ENCODE data around the gene YY1.

YY1 gene

DNA sequence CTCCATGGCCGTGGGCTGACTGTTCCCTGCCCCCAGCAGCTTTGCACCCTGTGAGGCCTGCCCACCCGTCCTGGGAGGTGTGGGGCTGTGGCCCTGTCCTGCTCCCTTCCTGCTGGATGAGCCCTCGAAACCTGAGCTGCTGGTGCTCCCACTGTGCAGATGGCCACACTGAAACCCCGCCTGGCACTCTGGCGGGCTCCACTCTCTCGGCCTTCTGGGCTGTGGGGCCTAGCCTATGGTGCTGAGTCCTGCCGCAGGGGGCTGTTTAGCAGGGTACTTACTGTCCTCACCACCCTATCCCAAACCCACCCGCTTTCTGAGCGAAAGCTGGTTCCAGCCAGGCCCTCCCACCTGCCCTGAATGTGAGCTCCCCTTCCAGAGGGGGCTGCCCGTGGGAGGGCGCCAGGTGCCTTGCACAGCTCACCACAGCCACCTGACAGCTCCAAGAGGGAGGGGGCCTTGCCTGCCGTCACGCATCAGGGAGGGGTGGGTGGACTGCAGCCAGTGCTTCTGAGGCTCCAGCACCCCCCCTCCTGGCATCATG lies 91.5 kb downstream of the YY1 start:
- DNase-seq (no peak), ATAC-seq (ENCODE audit: insufficient read depth, low read depth) (peak; percentile 22; the same call in 1 of the 3 replicates)
- H3K4me1 ChIP-seq (ENCODE audit: insufficient read depth, low read length), result no peaks in the 10 kb centered on the region
- H3K27ac ChIP-seq (ENCODE audit: low read length), result no peak overlapping the region
- H3K27me3 ChIP-seq (ENCODE audit: insufficient read depth, low read length, poor library complexity), result no peaks in the 10 kb centered on the region
- TF ChIP-seq, protein P1, sequence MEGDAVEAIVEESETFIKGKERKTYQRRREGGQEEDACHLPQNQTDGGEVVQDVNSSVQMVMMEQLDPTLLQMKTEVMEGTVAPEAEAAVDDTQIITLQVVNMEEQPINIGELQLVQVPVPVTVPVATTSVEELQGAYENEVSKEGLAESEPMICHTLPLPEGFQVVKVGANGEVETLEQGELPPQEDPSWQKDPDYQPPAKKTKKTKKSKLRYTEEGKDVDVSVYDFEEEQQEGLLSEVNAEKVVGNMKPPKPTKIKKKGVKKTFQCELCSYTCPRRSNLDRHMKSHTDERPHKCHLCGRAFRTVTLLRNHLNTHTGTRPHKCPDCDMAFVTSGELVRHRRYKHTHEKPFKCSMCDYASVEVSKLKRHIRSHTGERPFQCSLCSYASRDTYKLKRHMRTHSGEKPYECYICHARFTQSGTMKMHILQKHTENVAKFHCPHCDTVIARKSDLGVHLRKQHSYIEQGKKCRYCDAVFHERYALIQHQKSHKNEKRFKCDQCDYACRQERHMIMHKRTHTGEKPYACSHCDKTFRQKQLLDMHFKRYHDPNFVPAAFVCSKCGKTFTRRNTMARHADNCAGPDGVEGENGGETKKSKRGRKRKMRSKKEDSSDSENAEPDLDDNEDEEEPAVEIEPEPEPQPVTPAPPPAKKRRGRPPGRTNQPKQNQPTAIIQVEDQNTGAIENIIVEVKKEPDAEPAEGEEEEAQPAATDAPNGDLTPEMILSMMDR (IDR thresholded peaks at IDR 0.05; ENCODE audit: borderline replicate concordance, extremely low read depth, low read length, poor library complexity, severe bottlenecking), result no peak
- no peak for TF ChIP-seq EZH2 (IDR thresholded peaks at IDR 0.05; ENCODE audit: borderline replicate concordance, low read depth, low read length, severe bottlenecking)
- no peaks in the 10 kb centered on the region for H3K9me3 ChIP-seq (ENCODE audit: insufficient read depth, low read length, severe bottlenecking)
- no peaks in the 10 kb centered on the region for H3K79me2 ChIP-seq (ENCODE audit: insufficient read depth, low read length)
- H3K4me2 ChIP-seq (ENCODE audit: insufficient read depth, low read length), result no peak overlapping the region
- no peaks in the 10 kb centered on the region for H4K20me1 ChIP-seq (ENCODE audit: insufficient read depth, low read length)
- H3K9ac ChIP-seq (ENCODE audit: low read depth, low read length), result no peak overlapping the region
- H3K4me3 ChIP-seq (ENCODE audit: low read depth in 1 of 2, low read length in 2 of 2), result no peak overlapping the region
- H2AFZ ChIP-seq (ENCODE audit: low read depth, low read length), result no peak overlapping the region
- peaks cover 8% of the 10 kb centered on the region; the same call in 1 of the 2 replicates for H3K36me3 ChIP-seq (ENCODE audit: insufficient read depth, low read length)

DNA sequence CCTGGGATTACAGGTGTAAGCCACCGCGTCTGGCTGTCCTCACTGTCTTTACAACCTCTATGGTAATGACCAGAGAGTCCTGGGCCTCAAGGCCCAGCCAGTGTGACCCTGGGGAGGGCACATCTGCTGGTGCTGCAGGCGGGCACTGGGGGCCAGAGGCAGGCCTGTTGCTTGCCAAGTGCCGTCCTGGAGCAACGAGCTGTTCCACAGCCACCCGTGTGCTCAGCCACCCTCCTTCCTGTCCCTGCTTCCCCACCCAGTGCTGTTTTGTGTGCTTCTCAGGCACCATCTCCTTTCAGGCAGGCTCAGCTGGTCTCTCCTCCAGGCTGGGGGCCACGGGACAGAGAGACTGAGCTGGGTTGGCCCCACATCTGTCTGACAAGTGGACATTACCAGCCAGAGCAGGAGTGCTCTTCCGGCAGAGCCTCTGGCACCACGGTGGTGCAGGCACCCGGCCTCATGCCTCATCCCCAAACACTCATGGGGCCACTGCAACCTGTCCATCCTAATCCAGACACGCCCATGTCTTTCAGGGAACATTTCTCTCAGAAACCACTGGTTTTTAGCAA lies 93.2 kb downstream of the YY1 start:
- no peak; the same call in 2 of the 3 replicates for ATAC-seq (ENCODE audit: insufficient read depth, low read depth)
- no peak overlapping the region for H3K4me2 ChIP-seq (ENCODE audit: insufficient read depth, low read length)

More for the DNA sequence above, 93.2 kb downstream of the YY1 start:
- Histone ChIP-seq H3K36me3 (ENCODE audit: insufficient read depth, low read length) (peaks cover 18% of the 10 kb centered on the region), H3K27ac (ENCODE audit: low read length) (no peak overlapping the region; the same call in 1 of the 2 replicates), H2AFZ (ENCODE audit: low read depth, low read length) (no peak overlapping the region), H3K27me3 (ENCODE audit: insufficient read depth, low read length, poor library complexity) (no peaks in the 10 kb centered on the region), H3K9ac (ENCODE audit: low read depth, low read length) (no peak overlapping the region), H3K79me2 (ENCODE audit: insufficient read depth, low read length) (no peaks in the 10 kb centered on the region), H3K9me3 (ENCODE audit: insufficient read depth, low read length, severe bottlenecking) (no peaks in the 10 kb centered on the region), H3K4me1 (ENCODE audit: insufficient read depth, low read length) (no peaks in the 10 kb centered on the region), H3K4me3 (ENCODE audit: low read depth in 1 of 2, low read length in 2 of 2) (no peak overlapping the region), H4K20me1 (ENCODE audit: insufficient read depth, low read length) (no peaks in the 10 kb centered on the region)
- TF ChIP-seq, protein P1 (IDR thresholded peaks at IDR 0.05; ENCODE audit: borderline replicate concordance, extremely low read depth, low read length, poor library complexity, severe bottlenecking), result no peak
- no peak for DNase-seq
